ENCODE measurements around the gene CSPG4.

CSPG4 gene

GRCh38 chr15:75729326-75730069 lies 16.9 kb upstream of the CSPG4 start:
- DNase-seq (ENCODE audit: low read depth): no peak
- no peak overlapping the region for H3K4me3 ChIP-seq (ENCODE audit: control insufficient read depth, low read depth, low read length)
- TF ChIP-seq CTCF (IDR thresholded peaks at IDR 0.05; ENCODE audit: control insufficient read depth, insufficient read depth, low read depth, low read length, missing control alignments): no peak

- no peak overlapping the region for H3K4me3 ChIP-seq (ENCODE audit: control insufficient read depth, low read depth, low read length)
- no peak for DNase-seq (ENCODE audit: low read depth)
- TF ChIP-seq CTCF (IDR thresholded peaks at IDR 0.05; ENCODE audit: control insufficient read depth, insufficient read depth, low read depth, low read length, missing control alignments): peak; percentile 72
These were observed 15.4 kb upstream of the CSPG4 start for GRCh38 chr15:75727851-75728715.

- no peak overlapping the region for H3K4me3 ChIP-seq (ENCODE audit: control insufficient read depth, low read depth, low read length)
- TF ChIP-seq CTCF (IDR thresholded peaks at IDR 0.05; ENCODE audit: control insufficient read depth, insufficient read depth, low read depth, low read length, missing control alignments): no peak
- DNase-seq (ENCODE audit: low read depth): no peak
These were observed 14.4 kb upstream of the CSPG4 start for GRCh38 chr15:75727031-75727531.

GRCh38 chr15:75725719-75726607 lies 13.3 kb upstream of the CSPG4 start:
- no peak for DNase-seq (ENCODE audit: low read depth)
- no peak for TF ChIP-seq CTCF (IDR thresholded peaks at IDR 0.05; ENCODE audit: control insufficient read depth, insufficient read depth, low read depth, low read length, missing control alignments)
- no peak overlapping the region for H3K4me3 ChIP-seq (ENCODE audit: control insufficient read depth, low read depth, low read length)

GRCh38 chr15:75725006-75725718 lies 12.5 kb upstream of the CSPG4 start:
- no peak overlapping the region for H3K4me3 ChIP-seq (ENCODE audit: control insufficient read depth, low read depth, low read length)
- TF ChIP-seq CTCF (IDR thresholded peaks at IDR 0.05; ENCODE audit: control insufficient read depth, insufficient read depth, low read depth, low read length, missing control alignments): no peak
- DNase-seq (ENCODE audit: low read depth): no peak
